Activated CD8-positive, alpha-beta T cell treated with anti-CD3 and anti-CD28 coated beads for 36 hours (primary cell): ENCODE measurements around the gene CAPG. TPM values are rescaled to one million over a fixed set of nuclear protein-coding genes. Genes with fewer than 3 reads are reported as not detected.
"Not testable (repeated sequence)": the region's sequence is repeated elsewhere in the genome, so short reads cannot be mapped to it uniquely, and the experiment has no call there.

ENCODE experiments used
- ATAC-seq: fragments of 200-7000 bp; cut with Tn5 transposase; one replicate; pipeline ENCODE4 v1.10.0; 2021; ENCODE audit warnings: mild to moderate bottlenecking, moderate library complexity
- CTCF ChIA-PET: fragments of 350-600 bp; sonication (Branson Sonifier 250); formaldehyde crosslinking; loops from one replicate; lab custom pipeline; 2021; ENCODE audit warnings: antibody characterized with exemption; lab: Charles Lee
- POLR2A ChIA-PET: fragments of 350-600 bp; sonication (Branson Sonifier 250); formaldehyde crosslinking; loops from one replicate; lab custom pipeline; 2021; ENCODE audit warnings: antibody characterized with exemption; lab: Charles Lee
- DNase-seq: peaks from one replicate; pipeline ENCODE4 v3.0.0-alpha.2; 2020
- H3K27ac Mint-ChIP-seq: one replicate; pipeline ENCODE4 v1.8.0; 2021; ENCODE audit warnings: mild to moderate bottlenecking, mixed read lengths
- H3K27me3 Mint-ChIP-seq: one replicate; pipeline ENCODE4 v1.8.0; 2021; ENCODE audit warnings: mixed read lengths
- H3K36me3 Mint-ChIP-seq: one replicate; pipeline ENCODE4 v1.8.0; 2021; ENCODE audit warnings: low read depth, mixed read lengths
- H3K4me1 Mint-ChIP-seq: one replicate; pipeline ENCODE4 v1.8.0; 2021; ENCODE audit warnings: low read depth, mixed read lengths
- H3K4me3 Mint-ChIP-seq: one replicate; pipeline ENCODE4 v1.8.0; 2021; ENCODE audit warnings: mild to moderate bottlenecking, moderate library complexity, mixed read lengths
- H3K9me3 Mint-ChIP-seq: one replicate; pipeline ENCODE4 v1.8.0; 2021; ENCODE audit warnings: mixed read lengths
- CTCF ChIP-seq: fragments of 200-600 bp; IDR thresholded peaks from one replicate; pipeline ENCODE4 v1.8.0; 2022; ENCODE audit warnings: antibody characterized with exemption, mild to moderate bottlenecking
- intact Hi-C: fragments of 100-400 bp; cut with micrococcal nuclease; formaldehyde crosslinking; loops from one replicate; pipeline ENCODE4 v1.10.0; 2022
- total RNA-seq, 2 experiments: library from RNA; stranded (reverse); gene quantifications; one replicate each; pipeline ENCODE4 v1.2.3, GENCODE V29; 2021

CAPG gene
- total RNA-seq, 2 experiments from 2014 or later = 18.7 to 19.3 TPM

GRCh38 chr2:85415980-85416650 lies 5.9 kb upstream of the CAPG start:
- POLR2A ChIA-PET = interaction anchor here (0.7 to 15.2 kb wide), 3 partner anchors 76 to 128 kb away, joined by 3 to 331 read pairs (median 3); partner anchors contain the start of gene MAT2A
- intact Hi-C loops = no loop called here
- no peaks in the 10 kb centered on the region for H3K27me3 Mint-ChIP-seq
- no peak for DNase-seq
- H3K36me3 Mint-ChIP-seq = no peaks in the 10 kb centered on the region
- TF ChIP-seq CTCF = no peak
- H3K27ac Mint-ChIP-seq = no peak overlapping the region
- H3K9me3 Mint-ChIP-seq = no peaks in the 10 kb centered on the region
- CTCF ChIA-PET = interaction anchor here (4.8 kb wide), 1 partner anchor 136 kb away, joined by 18 read pairs; no protein-coding TSS in a partner anchor
- ATAC-seq = no peak
- H3K4me3 Mint-ChIP-seq = no peak overlapping the region
- H3K4me1 Mint-ChIP-seq = peaks cover 31% of the 10 kb centered on the region

GRCh38 chr2:85414761-85415553 lies 4.8 kb upstream of the CAPG start:
- intact Hi-C loops = no loop called here
- Mint-ChIP-seq H3K4me3 (no peak overlapping the region), H3K9me3 (no peaks in the 10 kb centered on the region), H3K4me1 (peaks cover 33% of the 10 kb centered on the region), H3K27me3 (no peaks in the 10 kb centered on the region), H3K27ac (no peak overlapping the region), H3K36me3 (no peaks in the 10 kb centered on the region)
- no peak for TF ChIP-seq CTCF
- ChIA-PET POLR2A (interaction anchor here (0.7 to 15.2 kb wide), 3 partner anchors 9 to 129 kb away, joined by 3 to 331 read pairs (median 3); partner anchors contain the start of genes MAT2A and TGOLN2), CTCF (interaction anchor here (4.8 kb wide), 1 partner anchor 137 kb away, joined by 18 read pairs; no protein-coding TSS in a partner anchor)
- ATAC-seq (no peak), DNase-seq (no peak)

- H3K27ac Mint-ChIP-seq, intact Hi-C loops, H3K36me3 Mint-ChIP-seq, H3K9me3 Mint-ChIP-seq, DNase-seq, ATAC-seq, H3K4me3 Mint-ChIP-seq, H3K27me3 Mint-ChIP-seq: not testable (repeated sequence)
- H3K4me1 Mint-ChIP-seq = peaks cover 33% of the 10 kb centered on the region
- ChIA-PET CTCF (interaction anchor here (0.7 to 4.8 kb wide), 2 partner anchors 137 to 142 kb away, joined by 3 to 18 read pairs; no protein-coding TSS in a partner anchor), POLR2A (interaction anchor here (0.7 to 15.2 kb wide), 3 partner anchors 9 to 130 kb away, joined by 3 to 331 read pairs (median 3); partner anchors contain the start of genes MAT2A and TGOLN2)
Observed at GRCh38 chr2:85414421-85414759, 4.2 kb upstream of the CAPG start.

- Mint-ChIP-seq H3K9me3 (no peaks in the 10 kb centered on the region), H3K36me3 (no peaks in the 10 kb centered on the region), H3K27ac (no peak overlapping the region), H3K27me3 (no peaks in the 10 kb centered on the region), H3K4me3 (peak overlapping the region; percentile 71), H3K4me1 (peaks cover 37% of the 10 kb centered on the region)
- ChIA-PET CTCF (interaction anchor here (0.7 to 4.8 kb wide), 4 partner anchors 8 to 143 kb away, joined by 3 to 18 read pairs (median 4); no protein-coding TSS in a partner anchor), POLR2A (interaction anchor here (0.7 to 15.2 kb wide), 2 partner anchors 8 to 131 kb away, joined by 3 to 331 read pairs; partner anchors contain the start of gene MAT2A)
- peak; percentile 69 for DNase-seq
- no peak for TF ChIP-seq CTCF
- intact Hi-C loops = no loop called here
- peak; percentile 44 for ATAC-seq
Observed at GRCh38 chr2:85413592-85414420, 3.6 kb upstream of the CAPG start.

GRCh38 chr2:85411405-85411748 lies 1.2 kb upstream of the CAPG start:
- no peak overlapping the region for H3K4me3 Mint-ChIP-seq
- H3K36me3 Mint-ChIP-seq = no peaks in the 10 kb centered on the region
- H3K9me3 Mint-ChIP-seq = no peaks in the 10 kb centered on the region
- ATAC-seq (no peak), DNase-seq (no peak)
- no peak for TF ChIP-seq CTCF
- H3K27me3 Mint-ChIP-seq = no peaks in the 10 kb centered on the region
- ChIA-PET CTCF (interaction anchor here (1.0 kb wide), 1 partner anchor 9 kb away, joined by 4 read pairs; no protein-coding TSS in a partner anchor), POLR2A (interaction anchor here (1.2 to 15.2 kb wide), 2 partner anchors 83 to 133 kb away, joined by 3 to 331 read pairs; partner anchors contain the start of genes MAT2A and TGOLN2)
- intact Hi-C loops = no loop called here
- no peak overlapping the region for H3K27ac Mint-ChIP-seq
- peaks cover 39% of the 10 kb centered on the region for H3K4me1 Mint-ChIP-seq
